Forelimb muscle (tissue), 1 donor: ENCODE results near the gene GPR21. TPM values are rescaled to one million over a fixed set of nuclear protein-coding genes. Genes with fewer than 3 reads are reported as not detected.

Experiments
- DNase-seq: peaks from one replicate; pipeline ENCODE4 v3.0.0-alpha.2; 2013; ENCODE audit warnings: low read depth
- polyA plus RNA-seq: library from polyadenylated mRNA; unstranded; fragments of 120-200 nt; gene quantifications from one replicate; pipeline ENCODE4 v1.2.1, GENCODE V29; 2013; ENCODE audit not compliant: insufficient read length

Gene GPR21
- polyA plus RNA-seq, 1 donor: 0.44 TPM

DNA sequence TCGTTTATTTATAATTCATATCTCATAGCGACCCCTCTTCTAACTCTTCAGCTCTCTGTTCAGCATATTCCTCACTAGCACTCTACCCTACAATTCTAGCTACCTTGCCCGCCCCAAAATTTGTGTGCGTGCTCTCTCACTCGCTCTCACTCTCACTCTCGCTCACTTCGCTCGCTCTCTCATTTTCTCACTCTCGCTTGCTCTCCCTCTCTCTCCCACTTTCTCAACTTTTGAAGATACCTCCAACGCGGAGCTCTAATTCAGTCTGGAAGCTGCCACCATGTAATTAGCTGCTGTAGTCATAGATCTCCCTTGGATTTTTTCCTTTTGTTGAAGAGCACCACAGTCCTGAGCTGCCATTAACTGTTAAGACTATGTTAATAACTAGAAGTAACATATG, 30.4 kb downstream of the GPR21 start:
- no peak for DNase-seq

DNA sequence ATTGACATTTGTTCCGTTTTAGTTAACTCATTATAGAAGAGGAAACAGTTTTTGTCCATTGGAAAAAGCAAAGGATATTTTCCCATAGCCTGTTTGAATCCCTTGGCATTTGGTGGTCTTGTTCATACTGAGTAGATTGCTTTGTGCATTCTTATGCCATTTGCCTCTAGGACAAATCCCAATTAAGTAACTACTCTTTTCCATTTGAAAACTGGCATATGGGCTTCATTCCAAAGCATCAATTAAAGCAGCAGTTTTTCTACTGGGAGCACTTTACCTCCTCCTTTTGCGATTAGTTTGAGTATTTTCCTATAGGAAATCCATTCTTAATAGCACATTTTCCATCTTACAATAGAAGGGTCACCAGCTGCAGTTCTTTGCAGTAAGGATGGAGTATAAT, 31.2 kb downstream of the GPR21 start:
- no peak for DNase-seq

DNA sequence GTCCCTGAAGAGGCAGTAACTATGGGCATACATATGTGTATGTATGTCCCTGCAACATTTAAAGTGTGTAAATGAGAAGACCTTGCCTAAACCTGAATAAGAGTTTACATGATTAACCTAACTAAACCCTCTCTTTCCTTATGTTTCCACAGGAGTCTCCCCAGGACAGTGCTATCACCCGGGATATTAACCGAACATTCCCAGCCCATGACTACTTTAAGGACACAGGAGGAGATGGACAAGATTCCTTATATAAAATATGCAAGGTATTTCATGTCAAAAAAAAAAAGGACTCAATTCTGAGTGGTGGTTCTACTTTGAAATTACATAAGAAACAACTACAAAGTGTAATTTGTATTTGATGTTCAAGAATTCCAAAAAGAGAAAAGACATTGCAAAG, 31.7 kb downstream of the GPR21 start:
- no peak for DNase-seq

DNA sequence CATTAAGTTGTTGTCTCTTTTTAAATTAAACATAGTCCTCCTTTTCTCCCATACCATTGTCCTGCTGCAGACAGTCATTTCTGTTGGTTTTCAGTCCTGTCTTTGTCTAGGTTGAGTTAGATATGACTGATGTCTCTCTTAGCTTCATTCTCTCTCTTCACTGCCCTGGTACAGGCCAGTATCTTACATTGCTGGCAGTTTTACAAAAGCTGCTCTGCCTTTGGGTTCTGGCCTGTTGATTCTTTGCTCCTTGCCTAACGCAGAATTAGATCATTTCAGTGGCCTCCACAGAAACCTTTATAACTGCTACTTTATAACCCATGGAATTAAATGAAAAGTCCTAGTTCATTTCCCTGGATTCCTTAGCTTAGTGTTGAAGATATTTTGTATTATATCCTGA, 33.7 kb downstream of the GPR21 start:
- no peak for DNase-seq

DNA sequence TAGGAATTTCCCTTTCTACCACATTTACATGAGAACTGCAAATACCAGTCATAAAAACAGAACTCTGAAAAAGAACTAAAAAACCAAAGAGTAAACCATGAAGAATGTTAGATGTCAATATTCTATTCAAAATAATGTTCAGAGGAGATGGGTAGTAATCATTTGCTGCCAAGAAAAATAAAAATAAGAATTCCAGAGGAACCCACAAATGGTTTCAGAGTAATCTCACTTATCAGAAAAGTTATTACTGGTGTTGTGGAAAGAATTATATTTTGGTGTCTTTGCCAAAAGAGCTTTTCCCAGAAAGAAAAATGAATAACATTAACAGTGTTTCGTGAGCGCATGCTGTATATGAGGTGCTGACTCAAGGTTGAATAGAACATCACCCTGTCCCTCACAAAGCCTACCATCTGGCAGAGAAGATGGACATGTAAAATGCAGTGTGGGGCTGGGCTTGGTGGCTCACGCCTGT, 35.6 kb downstream of the GPR21 start:
- DNase-seq: no peak

DNA sequence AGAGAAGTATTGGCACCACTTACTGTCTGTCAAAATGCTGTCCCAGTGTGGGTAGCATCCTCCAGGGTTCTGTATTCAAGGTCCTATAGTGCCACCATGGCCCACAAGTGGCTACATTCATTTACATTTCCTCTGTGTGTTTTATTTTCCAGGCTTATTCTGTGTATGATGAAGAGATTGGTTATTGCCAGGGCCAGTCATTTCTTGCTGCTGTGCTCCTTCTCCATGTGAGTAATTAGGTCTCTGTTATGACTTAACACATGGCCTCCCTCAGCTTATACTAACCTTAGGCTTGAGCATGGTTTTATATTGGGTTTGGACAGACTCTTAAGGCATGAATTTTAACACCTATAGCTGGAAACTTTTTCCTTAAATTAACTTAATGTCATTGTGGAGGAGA, 36.7 kb downstream of the GPR21 start:
- DNase-seq: no peak

DNA sequence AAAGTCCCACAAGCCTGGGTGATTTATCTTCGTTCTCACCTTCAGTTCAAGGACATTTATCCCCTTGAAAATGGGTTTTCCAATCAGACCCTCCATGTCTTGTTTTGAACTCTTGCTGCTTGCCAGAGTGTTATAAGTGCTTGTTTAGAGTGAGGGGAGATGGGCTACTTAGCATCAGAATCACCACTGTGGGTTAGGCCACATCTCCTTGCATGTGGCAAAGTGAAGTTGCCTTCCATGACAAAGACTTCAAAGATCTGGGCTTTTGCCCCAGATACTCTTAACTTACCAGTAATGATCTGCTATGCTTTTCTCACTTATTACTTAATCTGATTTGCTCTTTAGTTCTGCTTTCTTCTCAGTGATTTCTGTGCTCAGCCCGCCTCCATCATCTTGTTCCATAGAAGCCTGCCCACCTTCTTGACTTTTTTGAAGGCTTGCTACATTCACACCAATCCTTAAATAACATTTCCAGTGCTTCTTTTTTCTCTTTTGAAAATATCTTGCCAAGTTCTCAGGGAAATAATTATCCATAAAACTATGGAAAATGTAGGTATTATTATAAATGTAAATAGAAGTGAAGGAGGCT, 39.0 kb downstream of the GPR21 start:
- DNase-seq: no peak

DNA sequence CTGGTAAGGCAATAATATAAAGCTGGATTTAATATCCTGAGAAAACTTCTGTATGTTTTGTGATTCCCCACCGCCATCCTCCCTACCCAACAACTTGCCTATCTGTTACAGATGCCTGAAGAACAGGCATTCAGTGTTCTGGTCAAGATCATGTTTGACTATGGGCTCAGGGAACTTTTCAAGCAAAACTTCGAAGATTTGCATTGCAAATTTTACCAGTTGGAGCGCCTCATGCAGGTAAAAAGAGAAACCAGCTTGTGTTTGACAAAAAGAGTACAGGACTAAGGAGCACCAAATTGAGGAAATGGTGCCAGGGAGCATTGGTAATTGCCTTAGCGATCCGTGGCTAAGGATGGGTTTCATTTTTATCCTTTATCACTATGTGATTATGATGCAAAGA, 40.0 kb downstream of the GPR21 start:
- DNase-seq: no peak

DNA sequence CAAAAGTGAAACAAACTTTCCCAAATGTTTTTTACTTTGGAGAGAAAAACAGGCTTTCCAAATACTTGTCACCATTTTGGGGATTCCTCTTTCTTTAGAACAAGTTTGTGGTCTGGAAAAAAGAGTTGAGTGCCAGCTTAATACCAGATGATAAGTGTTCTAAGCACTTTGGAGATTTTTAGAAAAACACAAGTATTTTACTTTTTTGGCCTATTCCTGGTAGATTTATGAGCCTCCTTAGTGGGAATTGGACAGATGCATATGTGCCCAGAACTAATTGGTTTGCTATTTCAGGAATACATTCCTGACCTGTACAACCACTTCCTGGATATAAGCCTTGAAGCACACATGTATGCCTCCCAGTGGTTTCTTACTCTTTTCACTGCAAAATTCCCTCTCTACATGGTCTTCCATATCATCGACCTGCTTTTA, 40.5 kb downstream of the GPR21 start:
- DNase-seq: no peak

DNA sequence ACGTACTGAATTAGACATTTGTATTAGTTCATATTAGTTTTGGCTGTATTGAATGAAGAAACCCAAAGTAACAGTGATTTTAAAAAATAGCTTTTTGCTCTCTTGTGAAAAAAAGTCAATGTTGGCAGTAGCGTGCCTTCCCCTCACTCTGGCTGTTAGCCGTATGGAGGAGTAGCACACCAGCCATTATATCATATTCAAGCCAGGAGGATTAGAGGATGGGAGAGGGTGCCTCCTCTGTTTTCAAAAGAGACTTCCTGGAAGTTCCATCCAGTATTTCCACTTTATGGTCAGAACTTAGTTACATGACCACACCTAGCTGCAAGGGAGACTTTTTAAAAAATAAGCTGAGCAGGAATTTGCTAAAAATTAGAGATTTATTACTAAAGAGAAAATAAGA, 41.2 kb downstream of the GPR21 start:
- DNase-seq: no peak

DNA sequence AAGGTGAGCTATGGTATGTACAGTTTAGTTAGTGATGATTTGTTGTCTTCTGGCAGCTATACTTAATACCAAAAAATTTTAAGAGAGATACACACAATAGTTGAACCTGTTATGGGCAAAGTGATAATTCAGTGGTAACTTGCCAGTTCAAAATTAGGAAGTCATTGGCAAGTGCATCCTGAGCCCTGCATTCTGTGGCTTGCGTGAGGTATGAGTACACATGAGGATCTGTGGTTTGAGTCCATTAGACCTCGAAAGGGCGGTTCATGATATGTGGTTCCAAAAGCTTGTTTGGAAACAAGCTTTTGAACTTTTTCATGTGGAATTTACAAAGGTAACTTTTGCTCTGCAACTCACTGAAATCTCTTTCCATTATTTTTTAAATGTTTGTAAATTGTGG, 47.0 kb downstream of the GPR21 start:
- DNase-seq: no peak

DNA sequence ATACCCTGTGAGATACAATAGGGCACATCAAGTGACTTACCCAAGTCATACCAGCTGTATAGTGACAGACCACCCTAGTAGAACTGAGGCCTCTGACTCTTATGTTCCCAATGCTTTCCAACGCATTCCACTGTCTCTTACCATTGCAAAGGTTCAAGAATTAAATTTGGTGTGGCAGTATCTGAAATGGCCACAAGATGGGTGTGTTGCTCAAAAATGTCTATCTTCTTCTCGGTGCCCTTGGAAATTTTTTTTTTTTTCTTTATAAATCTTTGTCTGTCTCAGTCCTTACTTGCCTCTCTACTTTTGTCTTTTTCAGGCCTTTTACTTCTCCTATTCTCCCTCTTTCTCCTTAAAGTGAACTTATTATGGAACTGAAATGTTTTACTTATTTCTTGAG, 48.4 kb downstream of the GPR21 start:
- no peak for DNase-seq

DNA sequence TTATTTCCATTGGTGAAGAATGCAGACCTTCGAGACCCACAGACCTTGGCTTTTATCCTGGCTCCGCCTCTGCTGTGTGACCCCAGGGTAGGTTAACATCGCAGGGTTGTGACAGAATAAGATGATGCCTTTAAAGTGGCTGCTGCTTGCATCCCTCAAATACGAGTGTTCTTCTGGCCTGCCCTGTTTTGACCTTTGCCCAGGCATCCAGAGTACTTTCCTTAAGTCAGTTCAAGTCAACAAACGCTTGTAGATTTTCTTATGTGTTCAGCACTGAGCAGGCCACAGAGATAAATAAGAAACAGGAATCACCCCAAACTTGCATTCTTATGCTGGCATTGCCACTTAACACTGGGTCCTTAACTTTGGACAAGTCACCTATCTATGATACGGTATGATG, 50.2 kb downstream of the GPR21 start:
- DNase-seq: no peak

DNA sequence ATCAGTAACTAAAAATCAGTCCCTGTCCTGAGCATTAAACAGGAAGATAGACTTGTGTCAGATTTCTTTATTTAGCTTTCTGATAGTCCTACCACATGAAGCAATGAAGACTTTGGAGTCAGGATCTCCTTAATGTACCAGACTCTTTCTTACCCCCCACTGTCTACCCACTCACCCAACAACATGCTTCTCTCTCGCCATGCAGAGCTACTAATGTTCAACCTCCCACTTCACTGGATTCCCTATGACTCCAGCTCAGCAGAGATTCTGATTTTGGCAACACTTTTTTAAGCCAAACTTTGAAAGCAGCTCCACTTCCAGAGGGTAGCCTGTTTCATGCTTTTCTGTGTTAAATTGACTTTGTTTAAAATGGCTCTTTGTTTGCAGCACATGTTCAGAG, 50.8 kb downstream of the GPR21 start:
- no peak for DNase-seq

Other genes with a start within 250 kb of the GPR21 start
- not detected for gene OR5C1, start 244.7 kb upstream of the GPR21 start, polyA plus RNA-seq
- gene OR1K1, start 233.5 kb upstream of the GPR21 start, polyA plus RNA-seq: not detected
- gene PDCL, start 205.1 kb upstream of the GPR21 start, polyA plus RNA-seq: 15.2 TPM
- 30.4 TPM for gene RC3H2, start 128.3 kb upstream of the GPR21 start, polyA plus RNA-seq
- gene ZBTB6, start 120.3 kb upstream of the GPR21 start, polyA plus RNA-seq: 9.6 TPM
- gene ZBTB26, start 102.2 kb upstream of the GPR21 start, polyA plus RNA-seq: 8.8 TPM
- gene RABGAP1, start 92.6 kb upstream of the GPR21 start, polyA plus RNA-seq: 34.3 TPM
- 10.0 TPM for gene STRBP, start 234.9 kb downstream of the GPR21 start, polyA plus RNA-seq